Tibial nerve (tissue), 4 donors: ENCODE results near the gene CENPT. TPM values are rescaled to one million over a fixed set of nuclear protein-coding genes. Genes with fewer than 3 reads are reported as not detected.

Experiments used
- DNase-seq, 2 donors: peaks; one replicate each; pipeline ENCODE4 v3.0.0-alpha.2; 2019; ENCODE audit warnings: low spot score in 2 of 2
- H3K27ac ChIP-seq, 4 donors: fragments of 200-600 bp; sonication (generic) in 3 of 4; one replicate each; pipeline ENCODE4 v1.5.1; 2017 to 2019; ENCODE audit warnings: mild to moderate bottlenecking in 1 of 4
- H3K27me3 ChIP-seq, 2 donors: fragments of 200-600 bp; sonication (generic) in 1 of 2; one replicate each; pipeline versions ENCODE4 v1.5.1 to v1.6.0; 2017 to 2019
- H3K36me3 ChIP-seq, 3 donors: fragments of 200-600 bp; sonication (generic); one replicate each; pipeline ENCODE4 v1.5.1; 2018 to 2019
- H3K4me1 ChIP-seq, 4 donors: fragments of 200-600 bp; sonication (generic) in 3 of 4; one replicate each; pipeline ENCODE4 v1.5.1; 2017 to 2019
- H3K4me3 ChIP-seq, 4 donors: fragments of 200-600 bp; sonication (generic) in 3 of 4; one replicate each; pipeline ENCODE4 v1.5.1; 2017 to 2019; ENCODE audit warnings: mild to moderate bottlenecking in 1 of 4, moderate library complexity in 1 of 4
- H3K9me3 ChIP-seq, 4 donors: fragments of 200-600 bp; sonication (generic) in 3 of 4; one replicate each; pipeline ENCODE4 v1.5.1; 2017 to 2019
- CTCF ChIP-seq, 5 experiments: fragments of 200-600 bp in 3 of 5; fragments of 450-650 bp in 2 of 5; sonication (generic) in 3 of 5; IDR thresholded peaks; one replicate each; pipeline ENCODE4 v1.5.1; 2016 to 2019; ENCODE audit warnings: antibody characterized with exemption in 5 of 5, mild to moderate bottlenecking in 3 of 5, moderate library complexity in 2 of 5
- EP300 ChIP-seq, 2 donors: sonication (generic); formaldehyde crosslinking; IDR thresholded peaks; one replicate each; pipeline ENCODE4 v1.6.1; 2017; ENCODE audit warnings: antibody characterized with exemption in 2 of 2, mild to moderate bottlenecking in 1 of 2
- POLR2A ChIP-seq, 2 donors: fragments of 450-650 bp; IDR thresholded peaks; one replicate each; pipeline ENCODE4 v1.6.1; 2017; ENCODE audit warnings: antibody characterized with exemption in 2 of 2, mild to moderate bottlenecking in 2 of 2, moderate library complexity in 2 of 2
- WGBS, 2 donors: methylation state at CpG; one replicate each; pipeline ENCODE4 v1.1.5; 2018; 5-methylcytosine and 5-hydroxymethylcytosine counted together
- total RNA-seq, 4 donors: library from RNA; depleted of rRNA; stranded (reverse); fragments of >200 nt; gene quantifications; one replicate each; pipeline ENCODE4 v1.1.0, GENCODE V29; 2016

The CENPT gene
- total RNA-seq, 4 donors from 2014 or later = 51.3 to 101 (median 59.2) TPM

GRCh38 chr16:67803894-67804293 lies 43.6 kb downstream of the CENPT start:
- H3K4me1 ChIP-seq = peaks cover 0 to 44% (median 16%) of the 10 kb centered on the region in 4 donors
- no peak overlapping the region for H3K27ac ChIP-seq
- no peaks in the 10 kb centered on the region for H3K27me3 ChIP-seq
- H3K36me3 ChIP-seq = peaks cover 0 to 43% (median 0%) of the 10 kb centered on the region in 3 donors
- H3K9me3 ChIP-seq = no peaks in the 10 kb centered on the region
- H3K4me3 ChIP-seq = no peak overlapping the region
- DNase-seq = no peak
- TF ChIP-seq POLR2A (IDR thresholded peaks at IDR 0.05) = no peak
- TF ChIP-seq EP300 (IDR thresholded peaks at IDR 0.05) = no peak
- no peak for TF ChIP-seq CTCF (IDR thresholded peaks at IDR 0.05)
- WGBS, 2 donors = 84 to 88% methylated on average over 3 of the region's 3 CpGs

- H3K36me3 ChIP-seq = peaks cover 0 to 61% (median 0%) of the 10 kb centered on the region in 3 donors
These were observed 45.6 kb downstream of the CENPT start for GRCh38 chr16:67801883-67802282.

GRCh38 chr16:67801241-67801640 lies 46.3 kb downstream of the CENPT start:
- TF ChIP-seq POLR2A (IDR thresholded peaks at IDR 0.05) (no peak), EP300 (IDR thresholded peaks at IDR 0.05) (no peak), CTCF (IDR thresholded peaks at IDR 0.05) (no peak)
- Histone ChIP-seq H3K27me3 (no peaks in the 10 kb centered on the region), H3K9me3 (no peaks in the 10 kb centered on the region), H3K4me1 (peaks cover 0 to 37% (median 13%) of the 10 kb centered on the region in 4 donors), H3K4me3 (no peak overlapping the region), H3K27ac (no peak overlapping the region), H3K36me3 (peaks cover 0 to 66% (median 0%) of the 10 kb centered on the region in 3 donors)
- WGBS, 2 donors = 88 to 100% methylated on average over 1 of the region's 1 CpG
- DNase-seq = no peak

More at GRCh38 chr16:67801883-67802282, 45.6 kb downstream of the CENPT start:
- H3K4me3 ChIP-seq = no peak overlapping the region
- no peaks in the 10 kb centered on the region for H3K27me3 ChIP-seq
- no peak for DNase-seq
- no peaks in the 10 kb centered on the region for H3K9me3 ChIP-seq
- 98 to 100% methylated on average over 2 of the region's 2 CpGs for WGBS, 2 donors
- H3K4me1 ChIP-seq = peaks cover 0 to 37% (median 13%) of the 10 kb centered on the region in 4 donors
- no peak for TF ChIP-seq CTCF (IDR thresholded peaks at IDR 0.05)
- no peak for TF ChIP-seq POLR2A (IDR thresholded peaks at IDR 0.05)
- TF ChIP-seq EP300 (IDR thresholded peaks at IDR 0.05) = no peak
- no peak overlapping the region for H3K27ac ChIP-seq

- Histone ChIP-seq H3K27me3 (no peaks in the 10 kb centered on the region), H3K9me3 (no peaks in the 10 kb centered on the region), H3K4me1 (peaks cover 0 to 33% (median 9%) of the 10 kb centered on the region in 4 donors), H3K4me3 (no peak overlapping the region), H3K36me3 (peaks cover 0 to 66% (median 0%) of the 10 kb centered on the region in 3 donors), H3K27ac (no peak overlapping the region)
- no peak for TF ChIP-seq EP300 (IDR thresholded peaks at IDR 0.05)
- no peak for TF ChIP-seq POLR2A (IDR thresholded peaks at IDR 0.05)
- TF ChIP-seq CTCF (IDR thresholded peaks at IDR 0.05) = no peak
- 85 to 89% methylated on average over 6 to 7 of the region's 7 CpGs for WGBS, 2 donors
- no peak for DNase-seq
These were observed 47.1 kb downstream of the CENPT start for GRCh38 chr16:67800338-67800926.

GRCh38 chr16:67796099-67796718 lies 51.3 kb downstream of the CENPT start:
- 97% methylated on average over 5 of the region's 5 CpGs for WGBS, 2 donors

More at GRCh38 chr16:67796099-67796718, 51.3 kb downstream of the CENPT start:
- DNase-seq = no peak
- no peak overlapping the region for H3K27ac ChIP-seq
- peaks cover 0 to 13% (median 0%) of the 10 kb centered on the region in 4 donors for H3K4me1 ChIP-seq
- H3K4me3 ChIP-seq = no peak overlapping the region
- H3K9me3 ChIP-seq = no peaks in the 10 kb centered on the region
- H3K36me3 ChIP-seq = peaks cover 0 to 38% (median 0%) of the 10 kb centered on the region in 3 donors
- TF ChIP-seq POLR2A (IDR thresholded peaks at IDR 0.05) (no peak), CTCF (IDR thresholded peaks at IDR 0.05) (no peak), EP300 (IDR thresholded peaks at IDR 0.05) (no peak)
- H3K27me3 ChIP-seq = no peaks in the 10 kb centered on the region
